C4-2B (cell line): Measurements from ENCODE around the gene ACKR2.

Source experiments
- H3K27ac ChIP-seq: fragments of 450-650 bp; 2 replicates; pipeline ENCODE4 v1.5.1; 2017
- ZFX ChIP-seq: fragments of 450-650 bp; IDR thresholded peaks from 2 replicates; pipeline ENCODE4 v1.6.1; 2017
- TF ChIP-seq, protein P1 (sequence below): fragments of 450-650 bp; conservative IDR thresholded peaks from 2 replicates; pipeline ENCODE4 v1.5.1; 2017; ENCODE audit warnings: mild to moderate bottlenecking

Gene ACKR2

DNA sequence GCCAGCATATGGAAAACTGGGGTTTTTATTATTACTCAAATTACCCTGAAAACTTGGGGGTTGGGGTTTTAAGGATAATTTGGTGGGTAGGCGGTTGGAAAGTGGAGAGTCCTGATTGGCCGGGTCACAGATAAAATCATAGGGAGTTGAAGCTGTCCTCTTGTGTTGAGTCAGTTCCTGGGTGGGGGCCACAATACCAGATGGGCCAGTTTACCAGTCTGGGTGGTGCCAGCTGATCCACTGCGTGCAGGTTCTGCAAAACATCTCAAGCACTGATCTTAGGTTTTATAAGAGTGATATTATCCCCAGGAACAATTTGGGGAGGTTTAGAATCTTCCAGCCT, 91.8 kb downstream of the ACKR2 start:
- TF ChIP-seq, protein P1, sequence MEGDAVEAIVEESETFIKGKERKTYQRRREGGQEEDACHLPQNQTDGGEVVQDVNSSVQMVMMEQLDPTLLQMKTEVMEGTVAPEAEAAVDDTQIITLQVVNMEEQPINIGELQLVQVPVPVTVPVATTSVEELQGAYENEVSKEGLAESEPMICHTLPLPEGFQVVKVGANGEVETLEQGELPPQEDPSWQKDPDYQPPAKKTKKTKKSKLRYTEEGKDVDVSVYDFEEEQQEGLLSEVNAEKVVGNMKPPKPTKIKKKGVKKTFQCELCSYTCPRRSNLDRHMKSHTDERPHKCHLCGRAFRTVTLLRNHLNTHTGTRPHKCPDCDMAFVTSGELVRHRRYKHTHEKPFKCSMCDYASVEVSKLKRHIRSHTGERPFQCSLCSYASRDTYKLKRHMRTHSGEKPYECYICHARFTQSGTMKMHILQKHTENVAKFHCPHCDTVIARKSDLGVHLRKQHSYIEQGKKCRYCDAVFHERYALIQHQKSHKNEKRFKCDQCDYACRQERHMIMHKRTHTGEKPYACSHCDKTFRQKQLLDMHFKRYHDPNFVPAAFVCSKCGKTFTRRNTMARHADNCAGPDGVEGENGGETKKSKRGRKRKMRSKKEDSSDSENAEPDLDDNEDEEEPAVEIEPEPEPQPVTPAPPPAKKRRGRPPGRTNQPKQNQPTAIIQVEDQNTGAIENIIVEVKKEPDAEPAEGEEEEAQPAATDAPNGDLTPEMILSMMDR: no peak
- TF ChIP-seq ZFX: no peak
- no peak overlapping the region for H3K27ac ChIP-seq

DNA sequence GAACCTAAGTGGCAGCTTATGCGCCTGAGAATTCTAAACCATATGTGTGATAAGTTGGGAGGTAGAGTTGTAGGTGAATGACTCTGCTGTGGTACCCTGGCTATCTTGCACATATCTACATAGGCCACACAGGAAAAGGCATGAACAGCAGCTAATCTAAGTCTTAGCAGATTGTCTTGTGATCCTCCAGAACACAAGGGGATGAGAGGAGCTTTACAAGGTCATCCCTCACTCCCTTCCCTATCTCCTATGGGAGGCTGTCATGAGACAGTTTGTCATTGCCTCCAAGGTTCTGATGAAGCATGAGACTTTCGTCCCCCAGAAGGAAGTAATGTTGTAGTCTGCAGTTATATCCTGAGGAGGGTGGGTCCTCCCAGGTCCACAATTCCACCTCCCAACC, 93.0 kb downstream of the ACKR2 start:
- TF ChIP-seq, protein P1: no peak
- no peak overlapping the region for H3K27ac ChIP-seq

DNA sequence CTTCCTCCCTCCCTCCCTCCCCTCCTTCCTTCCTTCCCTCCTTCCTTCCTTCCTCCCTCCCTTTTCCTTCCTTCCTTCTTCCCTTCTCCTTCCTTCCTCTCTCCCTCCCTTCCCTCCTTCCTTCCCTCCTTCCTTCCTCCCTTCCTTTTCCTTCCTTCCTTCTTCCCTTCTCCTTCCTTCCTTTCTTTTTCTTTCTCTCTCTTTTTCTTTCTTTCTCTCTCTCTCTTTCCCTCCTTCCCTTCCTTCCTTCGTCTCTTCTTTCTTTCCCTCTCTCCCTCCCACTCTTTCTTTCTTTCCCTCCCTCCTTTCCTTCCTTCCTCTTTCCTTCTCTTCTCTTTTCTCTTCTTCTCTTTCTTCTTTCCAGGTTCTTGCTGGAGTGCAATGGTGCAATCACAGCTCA, 94.8 kb downstream of the ACKR2 start:
- TF ChIP-seq, protein P1: no peak
- TF ChIP-seq ZFX: no peak
- no peak overlapping the region for H3K27ac ChIP-seq

DNA sequence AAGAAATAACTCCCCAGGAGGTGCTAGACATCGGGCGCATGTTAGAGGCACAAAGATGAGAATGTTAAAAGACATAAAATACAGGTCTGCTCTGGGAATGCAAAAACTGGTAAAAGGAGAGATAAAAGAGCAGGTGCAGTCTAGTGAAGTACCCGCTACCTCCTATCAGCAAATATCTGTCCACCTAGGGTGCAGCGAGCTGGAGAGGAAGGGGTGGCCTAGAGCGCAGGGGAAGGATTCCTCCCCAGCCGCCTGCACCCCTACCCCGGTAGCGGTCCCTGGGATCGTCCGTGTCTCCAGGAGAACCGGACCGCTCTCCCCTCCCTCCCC, 96.5 kb downstream of the ACKR2 start:
- no peak for TF ChIP-seq ZFX
- TF ChIP-seq, protein P1: no peak
- no peak overlapping the region for H3K27ac ChIP-seq

DNA sequence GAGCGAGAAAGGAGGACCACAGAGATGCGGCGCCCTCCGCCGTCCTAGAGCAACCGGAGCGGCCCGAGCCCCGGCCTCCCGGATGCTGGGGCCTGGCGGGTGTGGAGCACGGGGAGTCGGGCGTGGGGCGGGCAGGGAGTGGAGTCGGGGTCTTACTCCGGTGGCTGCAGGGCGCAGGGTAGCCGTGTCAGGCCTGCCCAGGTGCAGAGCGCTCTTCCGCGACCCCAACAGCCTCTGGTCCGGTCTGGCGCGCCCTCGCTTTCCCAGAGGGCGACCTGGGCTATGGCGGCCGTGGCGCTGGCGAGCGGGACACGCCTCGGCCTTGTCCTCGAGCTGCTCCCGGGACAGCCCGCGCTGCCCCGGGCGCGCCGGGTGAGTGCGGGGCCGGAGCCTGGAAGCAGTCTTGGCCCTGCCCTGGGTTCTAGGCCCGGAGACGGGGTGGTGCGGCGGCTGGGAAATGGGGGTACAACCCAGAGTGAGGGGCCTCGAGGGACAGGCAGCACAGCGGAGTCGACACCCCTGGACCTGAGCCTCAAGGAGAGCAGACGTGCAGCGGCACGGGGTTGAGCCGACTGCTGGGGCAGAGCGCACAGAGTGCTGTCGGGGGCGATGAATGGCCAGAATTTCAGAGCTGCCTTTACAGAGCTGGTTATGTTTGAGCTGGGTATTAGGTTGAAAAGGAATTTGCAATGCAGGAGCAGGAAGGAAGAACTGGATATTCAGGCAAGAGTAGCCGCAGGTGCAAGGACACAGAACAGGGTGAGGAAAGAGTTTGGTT, 97.0 kb downstream of the ACKR2 start, which contains the start of gene ZNF662:
Gene ZNF662 (plus strand): TSS at position 73 of the 778 bp plus-strand sequence. CDS start 1,973 bp downstream, outside the sequence.
- H3K27ac ChIP-seq: no peak within 1 kb of the TSS
- TF ChIP-seq, protein P1: no peak
- no peak for TF ChIP-seq ZFX

DNA sequence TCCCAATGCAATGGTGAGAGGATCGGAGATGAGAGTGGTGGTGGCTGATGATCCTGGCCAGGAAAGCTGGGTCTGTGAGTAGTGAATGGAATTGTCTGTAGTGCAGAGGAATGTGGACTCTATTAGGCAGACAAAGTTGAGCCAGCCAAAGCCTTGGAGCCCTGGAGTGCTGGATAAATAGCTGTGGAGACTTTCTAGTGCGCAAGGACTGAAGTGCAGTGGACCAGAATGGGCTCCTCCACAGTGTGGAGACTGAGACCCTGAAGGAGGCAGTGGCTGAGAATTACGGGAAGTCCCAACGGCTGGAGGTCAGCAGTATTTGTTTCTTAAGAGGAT, 97.6 kb downstream of the ACKR2 start:
- TF ChIP-seq ZFX: no peak
- TF ChIP-seq, protein P1: no peak
- H3K27ac ChIP-seq: no peak overlapping the region

DNA sequence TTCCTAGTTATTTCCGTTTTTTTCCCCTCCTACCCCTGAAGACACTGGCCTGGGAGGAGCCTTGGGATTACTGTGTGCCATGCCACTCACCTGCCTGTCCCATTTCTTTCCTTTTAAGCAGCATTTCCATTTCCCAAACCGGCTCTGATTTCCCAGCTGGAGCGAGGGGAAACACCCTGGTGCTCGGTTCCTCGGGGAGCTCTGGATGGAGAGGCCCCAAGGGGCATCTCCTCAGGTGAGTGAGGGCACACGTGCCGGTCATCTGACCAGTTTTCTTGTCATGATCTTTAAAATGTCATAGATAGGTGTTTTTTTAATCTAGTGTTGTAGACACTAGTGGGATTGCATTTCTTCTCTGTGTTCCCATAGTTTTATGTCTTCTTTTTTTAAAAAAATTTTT, 99.4 kb downstream of the ACKR2 start:
- no peak overlapping the region for H3K27ac ChIP-seq
- no peak for TF ChIP-seq ZFX
- TF ChIP-seq, protein P1: no peak
